Measurements from ENCODE around the gene RAB11FIP4. TPM values are rescaled to one million over a fixed set of nuclear protein-coding genes. Genes with fewer than 3 reads are reported as not detected.
A peak's percentile ranks its signal among the peaks of the same experiment; 100 is the strongest.

The RAB11FIP4 gene
- total and polyA plus RNA-seq, 2 of the 13 experiments (the other 11 are each of a cell fraction or from before 2014, with no cell fraction given), result 28.0 to 89.3 TPM

DNA sequence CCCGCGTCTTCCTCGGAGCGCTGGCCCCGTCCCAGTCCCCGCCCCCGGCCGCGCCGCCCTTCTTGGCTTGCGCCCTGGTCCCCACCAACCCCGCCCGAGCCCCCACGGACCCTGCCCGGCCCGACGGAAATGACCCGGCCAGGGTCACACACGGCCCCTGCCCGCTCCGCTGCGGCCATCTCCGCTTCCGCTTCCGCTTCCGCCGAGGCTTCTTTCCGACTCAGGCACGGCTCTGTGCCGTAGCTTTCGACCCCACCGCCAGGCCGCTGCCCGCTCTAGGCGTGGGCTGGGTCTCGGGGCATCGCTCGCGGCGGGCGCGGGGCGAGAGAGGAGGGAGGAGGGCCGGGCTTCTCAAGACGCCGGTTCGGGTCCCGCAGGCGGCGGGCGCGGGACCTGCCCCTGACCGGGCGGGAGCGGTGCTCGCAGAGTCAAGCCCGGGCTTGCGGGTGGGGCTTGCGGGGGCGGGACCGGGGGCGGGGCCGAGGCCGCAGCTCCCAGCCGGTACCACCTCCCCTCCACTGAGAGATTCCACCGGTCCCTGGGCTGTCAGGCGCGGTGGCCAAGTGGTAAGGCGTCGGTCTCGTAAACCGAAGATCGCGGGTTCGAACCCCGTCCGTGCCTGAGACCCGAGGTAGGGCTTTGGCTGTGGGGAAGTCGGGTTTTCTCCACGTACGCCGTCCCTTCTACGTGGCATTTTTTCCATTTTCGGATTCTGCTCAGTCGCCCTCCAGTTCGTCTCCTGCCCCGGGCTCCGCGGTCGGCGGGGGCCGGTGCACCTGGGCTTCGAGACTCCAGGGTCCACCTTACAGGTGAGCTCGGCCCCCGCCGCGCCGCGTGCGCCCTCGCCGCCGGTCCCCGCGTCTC is 158.3 kb downstream of the RAB11FIP4 start (continued):
- TF ChIP-seq, protein P1, sequence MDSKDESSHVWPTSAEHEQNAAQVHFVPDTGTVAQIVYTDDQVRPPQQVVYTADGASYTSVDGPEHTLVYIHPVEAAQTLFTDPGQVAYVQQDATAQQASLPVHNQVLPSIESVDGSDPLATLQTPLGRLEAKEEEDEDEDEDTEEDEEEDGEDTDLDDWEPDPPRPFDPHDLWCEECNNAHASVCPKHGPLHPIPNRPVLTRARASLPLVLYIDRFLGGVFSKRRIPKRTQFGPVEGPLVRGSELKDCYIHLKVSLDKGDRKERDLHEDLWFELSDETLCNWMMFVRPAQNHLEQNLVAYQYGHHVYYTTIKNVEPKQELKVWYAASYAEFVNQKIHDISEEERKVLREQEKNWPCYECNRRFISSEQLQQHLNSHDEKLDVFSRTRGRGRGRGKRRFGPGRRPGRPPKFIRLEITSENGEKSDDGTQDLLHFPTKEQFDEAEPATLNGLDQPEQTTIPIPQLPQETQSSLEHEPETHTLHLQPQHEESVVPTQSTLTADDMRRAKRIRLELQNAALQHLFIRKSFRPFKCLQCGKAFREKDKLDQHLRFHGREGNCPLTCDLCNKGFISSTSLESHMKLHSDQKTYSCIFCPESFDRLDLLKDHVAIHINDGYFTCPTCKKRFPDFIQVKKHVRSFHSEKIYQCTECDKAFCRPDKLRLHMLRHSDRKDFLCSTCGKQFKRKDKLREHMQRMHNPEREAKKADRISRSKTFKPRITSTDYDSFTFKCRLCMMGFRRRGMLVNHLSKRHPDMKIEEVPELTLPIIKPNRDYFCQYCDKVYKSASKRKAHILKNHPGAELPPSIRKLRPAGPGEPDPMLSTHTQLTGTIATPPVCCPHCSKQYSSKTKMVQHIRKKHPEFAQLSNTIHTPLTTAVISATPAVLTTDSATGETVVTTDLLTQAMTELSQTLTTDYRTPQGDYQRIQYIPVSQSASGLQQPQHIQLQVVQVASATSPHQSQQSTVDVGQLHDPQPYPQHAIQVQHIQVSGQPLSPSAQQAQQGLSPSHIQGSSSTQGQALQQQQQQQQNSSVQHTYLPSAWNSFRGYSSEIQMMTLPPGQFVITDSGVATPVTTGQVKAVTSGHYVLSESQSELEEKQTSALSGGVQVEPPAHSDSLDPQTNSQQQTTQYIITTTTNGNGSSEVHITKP (CRISPR knock-in tag; IDR thresholded peaks at IDR 0.05; ENCODE audit: low read depth), result peak; percentile 42; the same call in 1 of the 2 replicates
- TF ChIP-seq PHF5A (CRISPR knock-in tag; IDR thresholded peaks at IDR 0.05; ENCODE audit: low read depth, unreplicated experiment) (peak; percentile 80), GLMP (CRISPR knock-in tag; IDR thresholded peaks at IDR 0.05; ENCODE audit: borderline replicate concordance) (no peak), ZSCAN29 (CRISPR knock-in tag; conservative IDR thresholded peaks at IDR 0.05) (0 out of 2 replicates have a peak, but pooled peaks have one; percentile 33), ZNF138 (CRISPR knock-in tag; IDR thresholded peaks at IDR 0.05; ENCODE audit: low read depth) (no peak), HINFP (CRISPR knock-in tag; IDR thresholded peaks at IDR 0.05; ENCODE audit: low read depth) (no peak), TBX3 (IDR thresholded peaks at IDR 0.05; ENCODE audit: borderline replicate concordance) (no peak), ZNF326 (CRISPR knock-in tag; IDR thresholded peaks at IDR 0.05; ENCODE audit: borderline replicate concordance) (no peak), RELA (CRISPR knock-in tag; IDR thresholded peaks at IDR 0.05) (peak; percentile 24), MED13 (CRISPR knock-in tag; IDR thresholded peaks at IDR 0.05) (no peak), IRF9 (CRISPR knock-in tag; IDR thresholded peaks at IDR 0.05; ENCODE audit: borderline replicate concordance) (no peak)
- TF ChIP-seq, protein P2, sequence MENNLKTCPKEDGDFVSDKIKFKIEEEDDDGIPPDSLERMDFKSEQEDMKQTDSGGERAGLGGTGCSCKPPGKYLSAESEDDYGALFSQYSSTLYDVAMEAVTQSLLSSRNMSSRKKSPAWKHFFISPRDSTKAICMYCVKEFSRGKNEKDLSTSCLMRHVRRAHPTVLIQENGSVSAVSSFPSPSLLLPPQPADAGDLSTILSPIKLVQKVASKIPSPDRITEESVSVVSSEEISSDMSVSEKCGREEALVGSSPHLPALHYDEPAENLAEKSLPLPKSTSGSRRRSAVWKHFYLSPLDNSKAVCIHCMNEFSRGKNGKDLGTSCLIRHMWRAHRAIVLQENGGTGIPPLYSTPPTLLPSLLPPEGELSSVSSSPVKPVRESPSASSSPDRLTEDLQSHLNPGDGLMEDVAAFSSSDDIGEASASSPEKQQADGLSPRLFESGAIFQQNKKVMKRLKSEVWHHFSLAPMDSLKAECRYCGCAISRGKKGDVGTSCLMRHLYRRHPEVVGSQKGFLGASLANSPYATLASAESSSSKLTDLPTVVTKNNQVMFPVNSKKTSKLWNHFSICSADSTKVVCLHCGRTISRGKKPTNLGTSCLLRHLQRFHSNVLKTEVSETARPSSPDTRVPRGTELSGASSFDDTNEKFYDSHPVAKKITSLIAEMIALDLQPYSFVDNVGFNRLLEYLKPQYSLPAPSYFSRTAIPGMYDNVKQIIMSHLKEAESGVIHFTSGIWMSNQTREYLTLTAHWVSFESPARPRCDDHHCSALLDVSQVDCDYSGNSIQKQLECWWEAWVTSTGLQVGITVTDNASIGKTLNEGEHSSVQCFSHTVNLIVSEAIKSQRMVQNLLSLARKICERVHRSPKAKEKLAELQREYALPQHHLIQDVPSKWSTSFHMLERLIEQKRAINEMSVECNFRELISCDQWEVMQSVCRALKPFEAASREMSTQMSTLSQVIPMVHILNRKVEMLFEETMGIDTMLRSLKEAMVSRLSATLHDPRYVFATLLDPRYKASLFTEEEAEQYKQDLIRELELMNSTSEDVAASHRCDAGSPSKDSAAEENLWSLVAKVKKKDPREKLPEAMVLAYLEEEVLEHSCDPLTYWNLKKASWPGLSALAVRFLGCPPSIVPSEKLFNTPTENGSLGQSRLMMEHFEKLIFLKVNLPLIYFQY (CRISPR knock-in tag; IDR thresholded peaks at IDR 0.05; ENCODE audit: borderline replicate concordance), result no peak; the same call in 1 of the 2 replicates
- TF ChIP-seq, protein P3, sequence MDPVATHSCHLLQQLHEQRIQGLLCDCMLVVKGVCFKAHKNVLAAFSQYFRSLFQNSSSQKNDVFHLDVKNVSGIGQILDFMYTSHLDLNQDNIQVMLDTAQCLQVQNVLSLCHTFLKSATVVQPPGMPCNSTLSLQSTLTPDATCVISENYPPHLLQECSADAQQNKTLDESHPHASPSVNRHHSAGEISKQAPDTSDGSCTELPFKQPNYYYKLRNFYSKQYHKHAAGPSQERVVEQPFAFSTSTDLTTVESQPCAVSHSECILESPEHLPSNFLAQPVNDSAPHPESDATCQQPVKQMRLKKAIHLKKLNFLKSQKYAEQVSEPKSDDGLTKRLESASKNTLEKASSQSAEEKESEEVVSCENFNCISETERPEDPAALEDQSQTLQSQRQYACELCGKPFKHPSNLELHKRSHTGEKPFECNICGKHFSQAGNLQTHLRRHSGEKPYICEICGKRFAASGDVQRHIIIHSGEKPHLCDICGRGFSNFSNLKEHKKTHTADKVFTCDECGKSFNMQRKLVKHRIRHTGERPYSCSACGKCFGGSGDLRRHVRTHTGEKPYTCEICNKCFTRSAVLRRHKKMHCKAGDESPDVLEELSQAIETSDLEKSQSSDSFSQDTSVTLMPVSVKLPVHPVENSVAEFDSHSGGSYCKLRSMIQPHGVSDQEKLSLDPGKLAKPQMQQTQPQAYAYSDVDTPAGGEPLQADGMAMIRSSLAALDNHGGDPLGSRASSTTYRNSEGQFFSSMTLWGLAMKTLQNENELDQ (CRISPR knock-in tag; IDR thresholded peaks at IDR 0.05; ENCODE audit: borderline replicate concordance), result no peak

Measured in HepG2 (cell line).